NCI-H1930 (cell line): ENCODE results near the gene GPR62.
"Not testable (repeated sequence)": the region's sequence is repeated elsewhere in the genome, so short reads cannot be mapped to it uniquely, and the experiment has no call there.

Experiments used
- DNase-seq, 2 experiments: peaks; one replicate each; lab custom pipeline; 2025; lab: John Stamatoyannopoulos, UW

GPR62 gene

GRCh38 chr3:51955175-51955892 lies at the start of gene GPR62:
Gene GPR62, plus strand, starts transcription at chr3:51955381. Its CDS starts 272 bp downstream, at chr3:51955653.
- DNase-seq = no peak

GRCh38 chr3:51908026-51908425 lies 47.2 kb upstream of the GPR62 start:
- no peak for DNase-seq

GRCh38 chr3:51916418-51916817 lies 38.8 kb upstream of the GPR62 start:
- DNase-seq = no peak

DNA sequence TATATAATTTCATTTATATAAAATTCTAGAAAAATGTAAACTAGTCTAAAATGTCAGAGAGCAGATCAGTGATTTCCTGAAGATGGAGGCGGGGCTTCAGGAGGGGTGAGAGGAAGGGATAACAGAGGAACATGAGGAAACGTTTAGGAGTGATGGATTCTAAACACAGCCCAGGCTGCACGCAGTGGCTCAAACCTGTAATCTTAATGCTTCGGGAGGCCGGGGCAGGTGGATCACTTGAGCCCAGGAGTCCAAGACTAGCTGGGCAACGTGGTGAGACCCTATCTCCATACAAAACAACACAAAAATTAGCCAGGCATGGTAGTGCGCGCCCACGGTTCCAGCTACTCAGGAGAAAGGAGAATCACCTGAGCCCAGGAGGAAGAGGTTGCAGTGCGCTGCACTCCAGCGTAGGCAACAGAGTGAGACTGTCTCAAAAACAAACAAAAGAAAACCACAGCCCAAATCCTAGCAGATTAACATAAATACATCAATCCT lies 34.1 kb upstream of the GPR62 start:
- no peak for DNase-seq

DNA sequence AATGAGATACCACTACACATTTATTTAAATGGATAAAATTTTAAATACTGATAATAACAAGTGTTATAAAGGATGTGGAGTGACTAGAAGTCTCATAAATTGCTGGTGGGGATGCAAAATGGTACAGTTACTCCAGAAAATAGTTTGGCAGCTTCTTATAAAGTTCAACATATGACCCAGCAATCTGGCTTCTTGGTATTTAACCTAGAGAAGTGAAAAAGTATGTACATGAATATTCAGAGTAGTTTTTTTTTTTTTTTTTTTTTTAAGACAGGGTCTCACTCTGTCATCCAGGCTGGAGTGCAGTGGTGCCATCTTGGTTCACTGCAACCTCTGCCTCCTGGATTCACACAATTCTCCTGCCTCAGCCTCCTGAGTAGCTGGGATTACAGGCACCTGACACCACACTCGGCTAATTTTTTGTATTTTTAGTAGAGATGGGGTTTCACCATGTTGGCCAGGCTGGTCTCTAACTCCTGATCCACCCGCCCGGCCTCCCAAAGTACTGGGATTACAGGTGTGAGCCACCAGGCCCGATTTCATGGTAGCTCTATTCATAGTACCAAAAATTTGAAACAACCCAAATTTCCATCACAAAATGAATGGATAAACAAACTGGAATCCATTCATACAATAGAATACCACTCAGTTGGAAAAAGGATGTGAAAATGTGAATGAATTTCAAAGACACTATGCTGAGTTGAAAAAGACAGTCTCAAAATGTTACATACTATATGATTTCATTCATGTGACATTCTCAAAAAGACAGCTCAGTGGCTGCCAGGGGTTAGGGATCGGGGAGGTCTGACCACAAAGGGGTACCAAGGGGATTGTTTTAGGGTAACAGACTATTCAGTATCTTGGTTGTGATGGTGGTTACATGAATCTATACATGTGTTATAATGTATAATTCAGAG lies 27.9 kb upstream of the GPR62 start:
- DNase-seq = no peak

DNA sequence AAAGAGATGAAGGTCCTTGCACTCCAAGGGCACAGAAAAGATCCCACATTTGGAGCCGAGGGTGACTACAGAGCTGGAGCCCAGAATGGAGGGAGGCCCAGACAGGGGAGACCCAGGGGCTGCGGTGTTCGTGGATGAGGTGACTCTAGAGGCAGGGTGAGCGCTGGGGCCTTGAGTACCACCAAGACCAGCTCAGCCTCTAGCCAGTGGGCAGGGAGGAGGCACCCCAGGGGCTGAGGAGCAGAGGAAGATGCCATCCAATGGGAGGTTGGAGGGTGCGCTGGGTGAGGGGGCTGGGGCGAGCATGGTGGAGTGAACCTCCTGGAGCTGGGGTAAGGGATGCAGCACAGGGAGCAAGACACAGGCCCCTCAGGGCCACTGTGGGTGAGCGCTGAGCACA lies 26.7 kb upstream of the GPR62 start:
- no peak for DNase-seq

DNA sequence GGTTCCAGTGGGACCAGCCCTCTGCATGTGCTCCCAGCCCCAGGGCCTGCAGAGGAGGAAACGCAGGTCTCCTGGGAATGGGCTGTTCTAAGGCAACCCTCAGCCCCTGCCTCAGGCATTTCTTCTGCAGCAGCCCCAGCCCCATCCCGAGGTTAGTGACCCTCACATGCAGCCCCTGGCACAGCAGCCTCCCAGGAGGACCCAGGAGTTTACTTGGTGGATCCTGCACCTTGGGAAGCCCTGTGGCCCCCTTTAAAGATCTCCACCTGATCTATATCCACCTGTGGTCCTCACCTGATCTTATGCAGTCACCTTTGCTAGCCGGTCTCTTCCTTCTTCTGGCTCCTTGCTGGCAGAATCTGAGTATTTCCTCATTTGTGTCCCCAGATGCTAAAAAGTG lies 26.2 kb upstream of the GPR62 start:
- not testable (repeated sequence) for DNase-seq

DNA sequence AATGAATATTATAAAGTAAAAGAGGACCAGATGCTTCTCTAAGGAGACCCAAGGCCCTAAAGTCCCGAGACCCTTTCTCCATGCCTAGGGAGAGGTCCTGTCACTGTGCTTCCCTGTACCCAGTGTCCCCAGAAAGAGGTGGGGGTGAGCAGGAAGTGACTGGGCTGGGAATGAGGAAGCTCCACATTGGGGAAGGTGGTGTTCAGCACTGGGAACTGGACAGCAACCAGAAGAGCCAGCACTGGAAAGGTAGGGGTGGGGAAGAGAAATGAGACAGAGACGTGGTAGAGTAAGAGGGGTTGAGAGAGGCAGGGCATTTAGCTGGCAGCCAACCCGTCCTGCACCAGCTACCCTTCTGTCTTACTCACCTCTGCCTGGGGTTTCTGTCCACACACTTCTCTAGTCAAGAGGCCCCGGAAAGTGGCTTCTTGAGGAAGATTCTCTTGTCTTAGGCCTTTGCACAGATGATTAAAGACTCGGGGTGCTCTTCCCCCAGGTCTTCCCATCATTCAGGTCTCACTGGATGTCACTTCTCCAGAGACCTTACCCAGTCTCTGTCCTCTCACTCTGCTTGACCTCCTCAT lies 25.7 kb upstream of the GPR62 start:
- DNase-seq = no peak

- DNase-seq = no peak
These were observed 24.7 kb upstream of the GPR62 start for GRCh38 chr3:51930439-51930838.

DNA sequence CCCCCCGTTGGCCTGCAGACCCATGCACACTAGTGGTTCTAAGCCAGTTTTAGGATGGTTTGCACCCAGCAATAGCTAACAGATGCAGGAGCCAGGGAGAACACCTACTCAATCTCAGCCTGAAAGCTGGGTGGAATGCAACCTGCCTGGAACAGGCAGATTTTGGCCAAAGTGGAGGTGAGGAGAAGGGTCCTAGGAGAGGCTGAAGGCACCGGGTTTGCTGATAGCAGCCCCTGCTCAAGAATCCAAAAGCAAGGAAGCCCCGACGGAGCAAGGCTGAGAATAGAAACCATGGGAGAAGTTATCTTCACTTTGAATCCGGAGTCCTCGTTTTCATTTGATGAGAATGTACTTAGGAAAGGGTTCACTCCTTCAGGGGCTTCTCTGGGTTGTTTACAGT lies 23.4 kb upstream of the GPR62 start:
- no peak for DNase-seq

DNA sequence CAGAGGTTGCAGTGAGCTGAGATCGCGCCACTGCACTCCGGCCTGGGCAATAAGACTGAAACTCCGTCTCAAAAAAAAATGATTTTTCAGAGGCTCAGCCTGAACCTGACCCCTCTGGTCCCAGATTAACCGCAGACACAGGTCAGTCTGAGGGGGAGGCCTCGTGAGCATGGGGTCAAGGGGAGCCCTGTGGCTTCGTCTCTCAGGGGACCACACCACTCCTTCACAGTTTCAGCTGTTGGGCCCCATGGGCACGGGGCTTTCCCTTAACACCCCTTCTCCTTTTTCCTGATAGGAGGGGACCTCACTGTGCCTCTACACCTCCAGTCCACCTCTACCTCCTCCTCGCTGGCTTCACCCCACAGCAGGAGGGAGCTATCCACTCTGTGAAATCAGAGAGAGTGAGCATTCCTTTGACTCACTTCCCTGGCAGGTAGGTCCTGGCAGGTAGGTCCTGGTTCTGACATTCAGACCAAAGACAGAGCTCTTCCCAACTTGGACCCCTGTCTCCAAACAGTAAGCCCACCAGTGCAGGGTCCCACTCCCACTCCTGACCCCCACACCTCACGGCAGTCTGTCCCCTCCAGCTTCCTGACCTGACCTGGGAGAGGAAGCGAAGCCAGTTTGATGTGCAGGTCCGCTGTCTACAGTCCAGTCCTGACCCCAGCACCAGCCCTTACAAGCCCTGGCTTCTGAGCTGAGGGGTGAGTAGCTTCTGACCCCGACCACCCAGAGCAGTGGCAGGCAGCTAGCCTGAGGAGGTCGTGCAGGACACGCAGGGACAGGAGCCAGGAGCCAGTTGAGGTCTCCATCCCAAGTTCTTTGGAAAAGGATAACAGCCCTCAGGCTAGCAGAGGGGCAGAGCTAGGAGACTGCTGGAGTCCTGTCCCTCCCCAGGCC lies 22.5 kb upstream of the GPR62 start:
- no peak for DNase-seq

DNA sequence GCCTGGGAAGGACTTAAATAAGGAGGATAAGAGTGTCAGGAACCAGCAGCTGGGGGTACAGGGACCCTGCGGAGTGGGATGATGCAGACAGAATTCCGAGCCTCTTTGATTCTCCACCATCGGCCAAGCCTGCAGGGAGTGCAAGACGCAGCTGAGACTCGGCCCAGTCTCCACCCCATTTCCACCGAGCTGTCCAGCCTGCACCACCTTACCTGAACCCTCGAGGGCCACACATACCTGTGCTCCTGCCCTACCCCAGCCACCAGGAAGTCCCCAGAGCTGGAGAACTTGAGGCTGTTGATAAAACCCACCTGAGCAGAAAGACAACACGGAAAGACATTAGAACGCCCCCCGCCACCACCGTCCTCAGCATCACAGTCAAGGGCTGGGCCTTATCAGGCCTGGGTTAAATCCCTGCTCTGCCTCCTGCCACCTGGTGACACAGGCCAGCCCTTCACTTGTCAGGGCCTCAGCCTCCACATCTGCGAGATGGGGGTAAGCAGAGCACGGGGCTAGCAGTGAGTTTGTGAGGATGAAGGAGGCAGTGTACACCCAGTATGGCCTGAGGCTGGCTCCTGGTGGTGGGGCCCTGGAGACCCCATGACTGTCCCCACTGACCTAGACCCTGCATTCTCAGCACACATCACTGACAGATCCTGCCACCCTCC lies 21.6 kb upstream of the GPR62 start:
- no peak for DNase-seq

GRCh38 chr3:51934139-51934850 lies 20.9 kb upstream of the GPR62 start:
- DNase-seq = no peak

GRCh38 chr3:51934991-51935885 lies 19.9 kb upstream of the GPR62 start:
- DNase-seq = no peak

DNA sequence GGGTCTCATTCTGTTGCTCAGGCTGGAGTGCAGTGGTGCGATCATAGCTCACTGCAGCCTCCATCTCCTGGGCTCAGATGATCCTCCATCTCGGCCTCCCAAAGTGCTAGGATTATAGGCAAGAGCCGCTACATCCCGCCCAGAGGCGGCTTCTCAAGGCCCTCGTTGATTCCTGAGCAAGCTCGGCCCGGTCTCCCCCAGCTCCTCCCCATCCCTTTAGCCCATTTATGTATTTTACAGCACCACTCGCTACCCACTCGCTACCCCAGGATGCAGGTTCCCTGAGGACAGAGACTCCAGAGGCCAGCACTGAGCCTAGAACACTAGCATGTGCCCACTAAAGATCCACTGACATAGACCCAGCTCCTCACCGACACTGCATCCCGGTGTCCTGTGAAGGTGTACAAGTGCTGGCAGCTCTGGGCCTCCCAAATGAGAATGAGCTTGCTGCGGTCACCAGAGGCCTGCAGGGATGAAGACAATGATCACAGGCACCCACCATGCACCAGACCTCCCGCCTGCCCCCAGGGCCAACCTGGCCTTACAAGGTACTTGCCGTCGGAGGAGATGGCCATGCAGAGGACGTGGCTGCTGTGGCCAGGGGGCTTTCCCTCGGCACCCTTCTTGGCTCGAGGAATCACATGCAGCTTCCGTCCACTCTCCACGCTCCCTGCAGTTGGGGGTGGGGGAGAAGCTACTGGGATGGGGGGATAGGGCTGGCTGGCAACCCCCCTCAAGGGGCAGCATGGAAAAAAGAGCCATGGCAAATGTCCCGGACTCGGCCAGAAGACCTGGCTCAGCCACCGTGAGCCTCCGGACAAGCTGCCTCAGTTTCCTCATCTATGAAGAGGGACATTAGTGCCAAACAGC lies 19.1 kb upstream of the GPR62 start:
- no peak for DNase-seq

DNA sequence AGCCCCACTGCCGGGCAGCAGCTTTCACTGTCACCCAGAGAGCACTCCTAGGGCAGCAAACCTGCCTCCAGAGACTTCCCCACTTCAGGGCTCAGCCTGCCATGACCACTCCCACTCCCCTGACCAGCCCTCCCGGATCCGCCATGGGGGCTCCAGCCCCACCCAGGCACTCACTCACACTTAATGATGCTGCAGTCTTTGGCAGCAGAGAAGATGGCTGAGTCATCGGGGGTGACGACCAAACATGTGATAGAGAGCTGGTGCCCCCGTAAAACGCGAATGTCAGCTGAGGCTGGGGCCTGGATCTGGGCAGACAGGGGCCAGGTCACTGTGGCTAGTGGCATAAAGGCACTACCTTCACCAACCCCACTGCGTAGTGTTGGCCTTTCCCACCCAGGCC lies 18.2 kb upstream of the GPR62 start:
- DNase-seq = no peak

DNA sequence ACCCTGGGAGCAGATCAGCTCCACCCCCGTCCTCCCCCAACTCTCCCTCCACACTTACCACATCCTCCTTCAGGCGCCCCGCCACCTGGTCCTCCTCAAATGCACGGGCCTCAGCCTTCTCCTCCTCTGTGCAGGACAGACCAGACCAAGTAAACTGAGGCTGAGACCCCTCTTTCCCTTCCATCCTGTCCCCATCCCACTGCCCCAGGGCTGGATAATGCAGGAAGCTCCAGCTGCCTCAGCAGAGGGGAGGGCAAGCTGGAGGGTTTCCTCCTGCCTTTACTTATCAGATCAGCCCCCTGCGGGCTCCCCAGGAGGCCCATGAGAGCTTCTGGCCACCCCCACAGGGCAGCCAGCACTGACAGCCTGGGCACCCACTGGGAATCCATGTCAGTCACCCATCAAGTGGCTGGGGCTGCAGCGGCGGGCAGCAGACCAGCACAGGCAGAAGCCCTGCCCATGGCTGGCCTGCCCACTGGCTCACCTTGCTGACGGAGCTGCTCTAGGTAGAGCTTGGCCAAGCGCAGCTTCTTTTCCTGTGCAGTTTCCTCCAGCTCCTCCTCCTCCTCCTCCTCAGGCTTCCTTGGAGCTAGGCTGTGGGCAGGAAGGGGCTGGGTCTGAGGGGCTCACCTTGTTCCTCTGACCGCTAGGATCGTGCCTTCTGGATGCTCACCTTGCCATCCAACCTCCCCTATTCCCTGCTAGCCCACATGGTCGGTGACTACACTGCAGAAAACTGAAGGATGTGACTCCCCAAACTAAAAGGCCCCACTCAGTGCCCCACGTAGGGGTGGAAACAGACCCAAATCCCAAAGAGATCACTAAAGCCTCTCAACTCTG lies 17.4 kb upstream of the GPR62 start:
- no peak for DNase-seq
